ENCODE results near the gene TMEM238.
A peak's percentile ranks its signal among the peaks of the same experiment; 100 is the strongest.

Gene TMEM238

GRCh38 chr19:55354698-55355212, 29.3 kb downstream of the TMEM238 start, which contains the start of gene COX6B2:
TSS of gene COX6B2 (minus strand) at chr19:55354719. CDS start at chr19:55354521, 198 bp downstream.
- DNase-seq, result no peak

- peak; percentile 79 for DNase-seq
Measured at GRCh38 chr19:55353803-55354697, 30.0 kb downstream of the TMEM238 start.

DNA sequence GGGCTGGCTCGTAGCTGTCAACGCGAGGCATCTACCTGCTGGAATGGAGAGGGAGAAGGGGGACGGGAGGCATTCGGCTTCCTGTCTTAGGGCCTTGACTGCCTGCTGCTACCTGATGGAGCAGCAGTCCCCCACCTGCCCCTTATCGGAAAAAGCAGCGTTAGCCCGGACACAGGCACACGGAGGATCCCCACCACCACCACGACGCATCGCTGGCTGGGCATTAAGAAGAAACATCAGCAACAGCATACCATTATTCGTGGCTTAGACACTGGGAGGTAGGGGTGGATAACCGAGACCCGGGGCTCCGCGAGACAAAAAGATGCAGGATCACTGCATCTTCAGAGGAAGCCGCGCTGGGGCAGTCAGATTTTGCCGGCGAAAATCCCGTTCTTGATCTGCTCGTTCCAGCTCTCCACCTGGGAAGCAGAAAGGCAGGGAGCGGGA, 30.7 kb downstream of the TMEM238 start:
- no peak for DNase-seq

DNA sequence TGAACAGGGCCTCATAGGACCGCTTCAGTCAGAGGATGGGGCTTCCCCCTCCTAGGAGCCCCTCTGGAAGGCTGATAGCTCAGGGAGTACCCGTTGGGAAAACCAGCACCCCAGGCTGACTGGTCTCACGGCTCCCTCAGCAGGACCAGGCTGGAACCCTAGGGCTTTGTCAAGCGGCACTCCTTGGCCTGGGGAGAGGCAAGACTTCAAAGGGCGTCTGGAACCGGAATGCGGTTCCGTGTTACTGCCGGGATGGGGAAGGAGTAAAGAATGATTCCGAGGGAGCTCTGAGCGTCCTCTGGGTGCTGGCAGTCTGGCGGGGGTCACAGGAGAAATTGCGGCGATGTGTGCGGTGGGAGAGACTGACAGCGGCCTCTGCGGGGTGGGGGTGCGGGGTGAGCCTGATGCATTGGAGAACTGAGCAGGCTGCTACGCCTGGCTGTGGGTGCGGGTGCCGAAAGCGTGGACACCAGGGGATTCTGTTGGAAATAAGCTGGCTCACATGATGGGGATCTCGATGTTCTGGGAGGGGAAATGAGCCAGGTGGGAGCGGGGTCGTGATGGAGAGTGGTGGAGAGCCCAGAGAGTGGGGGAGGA, 31.4 kb downstream of the TMEM238 start:
- DNase-seq, result no peak

DNA sequence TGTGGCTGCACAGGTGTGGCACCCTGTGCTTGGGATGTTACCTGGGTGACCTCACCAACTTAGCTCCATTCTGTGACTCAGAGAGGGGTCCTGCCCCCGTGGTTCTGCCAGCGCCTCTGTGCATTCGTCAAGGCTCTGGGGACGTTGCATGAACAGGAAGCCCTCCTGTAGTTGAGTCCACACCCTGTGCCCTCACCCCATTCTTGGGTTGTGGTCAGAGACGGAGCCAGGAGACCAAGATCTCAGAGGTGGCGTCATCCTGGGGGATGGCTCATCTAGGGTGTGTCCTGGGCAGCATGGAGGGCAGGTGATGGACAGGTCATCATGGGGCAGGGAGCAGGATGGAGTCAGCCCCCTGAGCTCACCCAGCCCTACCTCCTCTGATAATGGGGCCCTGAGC, 32.1 kb downstream of the TMEM238 start:
- no peak for DNase-seq

GRCh38 chr19:55350620-55351315, 33.3 kb downstream of the TMEM238 start:
- DNase-seq, result no peak

GRCh38 chr19:55348317-55349034, 35.6 kb downstream of the TMEM238 start:
- no peak for DNase-seq

DNA sequence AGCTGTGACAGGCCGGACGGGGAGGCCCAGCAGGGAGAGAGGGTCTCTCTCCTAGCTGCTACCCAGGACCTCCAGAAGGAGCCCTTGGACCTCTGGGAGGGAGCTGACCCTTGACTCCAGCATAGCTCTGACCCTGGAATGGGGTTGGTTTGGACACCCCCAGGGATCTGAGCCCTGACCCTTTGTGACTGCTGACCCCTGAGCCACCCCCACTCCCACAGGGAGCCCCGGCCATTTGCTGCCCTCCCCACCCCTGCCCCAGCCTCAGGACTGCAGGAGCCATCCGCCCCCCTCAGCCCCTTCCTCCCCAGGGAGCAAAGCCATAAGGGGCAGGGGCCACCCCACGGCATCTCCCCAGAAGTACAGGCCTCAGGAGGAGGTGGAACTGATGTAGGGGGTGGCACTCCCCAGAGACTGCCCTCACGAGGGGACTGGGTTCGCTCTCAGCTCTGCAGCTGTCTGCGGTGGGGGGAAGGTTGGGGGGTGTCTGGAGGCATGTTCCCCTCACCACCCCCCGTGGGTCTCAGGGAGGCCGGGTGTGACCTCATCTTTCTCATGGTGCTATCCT, 36.6 kb downstream of the TMEM238 start:
- DNase-seq, result no peak

DNA sequence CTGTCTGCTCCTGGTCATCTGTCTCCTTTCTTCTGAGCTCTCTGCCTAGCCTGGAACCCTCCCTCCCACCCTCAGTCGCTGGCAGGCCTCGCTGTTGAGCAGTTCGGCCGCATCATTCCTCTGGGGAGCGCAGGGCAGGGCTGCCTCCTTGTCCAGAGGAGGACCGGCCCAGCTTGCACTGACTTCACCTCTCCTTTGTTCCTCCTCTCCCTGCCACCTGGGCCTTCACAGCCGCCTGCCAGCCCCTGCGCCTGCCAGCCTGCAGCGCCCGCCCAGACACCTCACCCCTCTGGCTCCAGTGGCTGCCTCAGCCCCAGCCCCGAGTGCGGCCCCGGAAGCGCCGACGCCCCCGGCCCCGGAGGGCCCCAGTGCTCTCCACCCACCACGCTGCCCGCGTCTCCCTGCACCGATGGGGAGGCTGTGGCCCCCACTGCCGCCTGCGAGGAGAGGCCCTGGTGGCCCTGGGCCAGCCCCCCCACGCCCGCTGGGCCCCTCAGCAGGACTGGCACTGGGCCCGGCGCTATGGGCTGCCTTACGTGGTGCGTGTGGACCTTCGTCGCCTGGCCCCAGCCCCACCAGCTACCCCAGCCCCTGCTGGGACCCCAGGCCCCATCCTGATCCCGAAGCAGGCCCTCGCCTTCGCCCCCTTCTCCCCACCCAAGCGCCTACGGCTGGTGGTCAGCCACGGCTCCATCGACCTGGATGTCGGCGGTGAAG, 37.2 kb downstream of the TMEM238 start:
- DNase-seq, result no peak

DNA sequence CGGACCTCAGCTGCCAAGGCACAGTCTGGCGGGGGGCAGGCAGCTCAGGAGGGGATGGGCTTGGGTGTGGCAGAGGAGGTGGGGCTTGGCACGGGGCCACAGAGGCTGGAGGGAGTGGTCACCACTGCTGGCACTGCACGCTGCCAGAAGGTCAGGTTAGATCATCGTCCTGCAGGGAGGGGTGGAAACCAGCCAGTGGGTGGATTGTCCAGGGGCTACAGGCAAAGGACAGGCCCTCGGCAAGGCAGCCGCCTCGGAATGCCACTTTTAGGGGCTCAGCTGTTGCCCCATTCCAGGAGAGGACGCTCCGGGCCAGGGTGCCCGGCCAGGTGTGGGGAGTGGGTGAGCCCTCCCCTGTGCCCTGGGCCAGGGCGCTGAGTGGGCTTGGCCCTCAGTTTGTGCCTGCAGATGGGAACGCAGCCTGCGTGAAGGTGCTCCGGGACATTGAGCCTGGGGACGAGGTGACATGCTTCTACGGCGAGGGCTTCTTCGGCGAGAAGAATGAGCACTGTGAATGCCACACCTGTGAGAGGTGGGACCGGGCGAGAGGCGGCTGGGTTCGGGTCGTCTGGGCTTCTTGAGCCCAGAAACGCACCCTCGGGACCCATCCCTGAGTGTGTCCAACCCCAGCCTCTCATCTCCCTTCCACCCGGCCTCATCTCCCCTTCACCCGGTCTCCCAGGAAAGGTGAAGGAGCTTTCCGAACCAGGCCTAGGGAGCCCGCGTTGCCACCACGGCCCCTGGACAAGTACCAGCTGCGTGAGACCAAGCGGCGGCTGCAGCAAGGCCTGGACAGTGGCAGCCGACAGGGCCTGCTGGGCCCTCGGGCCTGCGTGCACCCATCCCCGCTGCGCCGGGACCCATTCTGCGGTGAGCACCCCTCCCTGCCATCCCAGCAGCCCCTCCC, 38.0 kb downstream of the TMEM238 start:
- DNase-seq, result no peak

- no peak for DNase-seq
Measured at GRCh38 chr19:55345101-55345817, 38.8 kb downstream of the TMEM238 start.

- DNase-seq, result no peak
Measured at GRCh38 chr19:55344444-55344843, 39.6 kb downstream of the TMEM238 start.

DNA sequence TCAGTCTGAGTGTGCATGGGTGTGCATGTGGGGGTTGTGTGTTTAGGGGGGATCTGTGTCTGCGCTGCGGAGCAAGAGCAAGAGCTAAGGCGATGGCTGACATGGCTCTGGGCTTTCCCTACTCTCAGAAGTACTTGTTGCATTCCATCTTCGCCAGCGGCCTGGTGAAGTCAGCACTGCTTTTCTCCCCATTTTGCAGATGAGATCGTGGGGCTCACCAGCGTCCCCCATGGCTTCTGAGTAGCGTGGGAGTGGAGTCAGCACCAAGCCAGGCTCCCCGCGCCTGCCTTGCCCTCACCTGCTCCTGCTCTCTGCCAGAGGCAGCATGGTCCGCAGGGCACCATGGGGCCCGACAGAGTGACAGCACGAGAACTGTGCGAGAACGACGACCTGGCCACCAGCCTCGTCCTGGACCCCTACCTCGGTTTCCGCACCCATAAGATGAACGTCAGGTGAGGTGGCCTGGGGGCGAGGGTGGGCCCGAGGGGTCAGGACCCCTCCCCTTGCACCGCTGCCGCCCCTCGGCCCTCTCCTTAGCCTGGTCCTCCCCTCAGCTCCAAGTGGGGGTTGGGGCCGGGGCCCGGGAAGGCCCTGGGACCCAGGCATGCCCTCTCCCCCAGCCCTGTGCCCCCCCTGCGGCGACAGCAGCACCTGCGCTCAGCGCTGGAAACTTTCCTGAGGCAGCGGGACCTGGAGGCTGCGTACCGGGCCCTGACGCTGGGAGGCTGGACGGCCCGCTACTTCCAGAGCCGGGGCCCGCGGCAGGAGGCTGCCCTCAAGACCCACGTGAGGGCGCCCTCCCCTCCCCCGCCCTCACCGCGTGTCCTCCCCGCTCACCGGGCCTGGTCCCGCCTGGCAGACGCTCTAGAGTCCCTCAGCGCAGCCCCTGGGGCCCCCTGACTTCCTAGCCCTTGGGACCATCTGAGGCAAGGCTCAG, 42.2 kb downstream of the TMEM238 start:
- DNase-seq, result no peak

- peak; percentile 64 for DNase-seq
Measured at GRCh38 chr19:55341171-55341588, 42.9 kb downstream of the TMEM238 start.

DNA sequence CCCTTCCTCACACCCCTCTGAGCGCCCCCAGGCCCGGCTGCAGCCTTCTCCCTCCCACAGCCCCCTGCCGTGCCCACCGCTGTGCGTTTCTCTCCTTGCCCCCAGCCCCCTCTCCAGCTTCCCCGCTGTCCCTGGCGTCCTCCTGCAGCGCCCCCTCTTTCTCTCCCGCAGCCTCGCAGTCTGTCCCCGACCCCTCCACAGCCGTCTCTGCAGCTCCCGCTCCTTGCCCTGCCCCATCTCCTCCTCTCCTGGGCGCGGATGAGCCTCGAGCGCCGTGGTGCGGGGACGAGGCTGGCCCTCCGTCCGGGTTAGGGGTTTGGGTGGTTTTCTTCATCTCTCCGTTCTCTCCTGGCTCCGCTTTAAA, 43.3 kb downstream of the TMEM238 start:
- DNase-seq, result no peak

GRCh38 chr19:55339889-55340783, 44.0 kb downstream of the TMEM238 start:
- DNase-seq, result peak; percentile 45

GRCh38 chr19:55339105-55339888, 44.8 kb downstream of the TMEM238 start, which contains the start of gene KMT5C:
TSS of gene KMT5C (plus strand) at chr19:55339876. CDS start at chr19:55341937, 2,061 bp downstream.
- DNase-seq, result peak; percentile 100
